ENCODE results near the gene GABRG3. TPM values are rescaled to one million over a fixed set of nuclear protein-coding genes. Genes with fewer than 3 reads are reported as not detected.

The GABRG3 gene
- total RNA-seq, 1 experiment from 2014 or later, result not detected

DNA sequence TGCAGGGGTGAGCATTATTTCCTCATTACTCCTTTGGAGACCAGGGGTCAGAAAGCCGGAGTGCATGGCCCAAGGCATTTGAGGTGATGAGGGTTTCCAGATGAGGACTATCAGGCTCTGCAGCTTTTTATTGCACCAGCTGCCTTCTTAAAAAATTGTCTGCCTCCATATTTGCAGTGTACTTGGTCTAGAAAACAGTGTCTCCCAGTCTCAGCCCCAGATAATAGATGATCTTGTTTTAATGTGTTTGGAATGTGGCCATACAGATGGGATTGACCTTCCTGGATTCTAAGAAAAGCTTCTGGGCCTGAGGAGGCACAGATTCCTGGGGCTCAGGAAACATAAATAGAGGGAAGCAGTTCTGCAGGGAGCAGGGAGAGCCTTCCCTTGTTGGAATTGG lies 123.3 kb downstream of the GABRG3 start:
- no peak for DNase-seq
- CTCF ChIA-PET, result no interaction called here
- TF ChIP-seq, protein P1, sequence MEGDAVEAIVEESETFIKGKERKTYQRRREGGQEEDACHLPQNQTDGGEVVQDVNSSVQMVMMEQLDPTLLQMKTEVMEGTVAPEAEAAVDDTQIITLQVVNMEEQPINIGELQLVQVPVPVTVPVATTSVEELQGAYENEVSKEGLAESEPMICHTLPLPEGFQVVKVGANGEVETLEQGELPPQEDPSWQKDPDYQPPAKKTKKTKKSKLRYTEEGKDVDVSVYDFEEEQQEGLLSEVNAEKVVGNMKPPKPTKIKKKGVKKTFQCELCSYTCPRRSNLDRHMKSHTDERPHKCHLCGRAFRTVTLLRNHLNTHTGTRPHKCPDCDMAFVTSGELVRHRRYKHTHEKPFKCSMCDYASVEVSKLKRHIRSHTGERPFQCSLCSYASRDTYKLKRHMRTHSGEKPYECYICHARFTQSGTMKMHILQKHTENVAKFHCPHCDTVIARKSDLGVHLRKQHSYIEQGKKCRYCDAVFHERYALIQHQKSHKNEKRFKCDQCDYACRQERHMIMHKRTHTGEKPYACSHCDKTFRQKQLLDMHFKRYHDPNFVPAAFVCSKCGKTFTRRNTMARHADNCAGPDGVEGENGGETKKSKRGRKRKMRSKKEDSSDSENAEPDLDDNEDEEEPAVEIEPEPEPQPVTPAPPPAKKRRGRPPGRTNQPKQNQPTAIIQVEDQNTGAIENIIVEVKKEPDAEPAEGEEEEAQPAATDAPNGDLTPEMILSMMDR (IDR thresholded peaks at IDR 0.05; ENCODE audit: unreplicated experiment), result no peak
- intact Hi-C loops (cut with micrococcal nuclease; ENCODE audit: unreplicated experiment), result no loop called here
- H3K4me3 Mint-ChIP-seq (ENCODE audit: low read depth, unreplicated experiment), result no peak overlapping the region
- H3K9me3 Mint-ChIP-seq (ENCODE audit: low read depth, unreplicated experiment), result no peaks in the 10 kb centered on the region
- no peak overlapping the region for H3K27ac Mint-ChIP-seq (ENCODE audit: unreplicated experiment)
- no TSS peak for BruUV-seq (replicated peaks)
- no peaks in the 10 kb centered on the region for H3K4me1 Mint-ChIP-seq (ENCODE audit: low read depth, unreplicated experiment)
- no peaks in the 10 kb centered on the region for H3K27me3 Mint-ChIP-seq (ENCODE audit: unreplicated experiment)
- no peaks in the 10 kb centered on the region for H3K36me3 Mint-ChIP-seq (ENCODE audit: insufficient read depth, unreplicated experiment)

GRCh38 chr15:27095886-27096624 lies 125.1 kb downstream of the GABRG3 start:
- Mint-ChIP-seq H3K4me3 (ENCODE audit: low read depth, unreplicated experiment) (no peak overlapping the region), H3K27me3 (ENCODE audit: unreplicated experiment) (no peaks in the 10 kb centered on the region), H3K36me3 (ENCODE audit: insufficient read depth, unreplicated experiment) (no peaks in the 10 kb centered on the region), H3K27ac (ENCODE audit: unreplicated experiment) (no peak overlapping the region), H3K9me3 (ENCODE audit: low read depth, unreplicated experiment) (no peaks in the 10 kb centered on the region), H3K4me1 (ENCODE audit: low read depth, unreplicated experiment) (no peaks in the 10 kb centered on the region)
- CTCF ChIA-PET, result no interaction called here
- TF ChIP-seq, protein P1 (IDR thresholded peaks at IDR 0.05; ENCODE audit: unreplicated experiment), result no peak
- BruUV-seq (replicated peaks), result no TSS peak
- DNase-seq, result no peak
- intact Hi-C loops (cut with micrococcal nuclease; ENCODE audit: unreplicated experiment), result no loop called here

- TF ChIP-seq, protein P1 (IDR thresholded peaks at IDR 0.05; ENCODE audit: unreplicated experiment), result no peak
- no peaks in the 10 kb centered on the region for H3K36me3 Mint-ChIP-seq (ENCODE audit: insufficient read depth, unreplicated experiment)
- H3K4me1 Mint-ChIP-seq (ENCODE audit: low read depth, unreplicated experiment), result no peaks in the 10 kb centered on the region
- no peaks in the 10 kb centered on the region for H3K9me3 Mint-ChIP-seq (ENCODE audit: low read depth, unreplicated experiment)
- no peak overlapping the region for H3K27ac Mint-ChIP-seq (ENCODE audit: unreplicated experiment)
- H3K27me3 Mint-ChIP-seq (ENCODE audit: unreplicated experiment), result no peaks in the 10 kb centered on the region
- no TSS peak for BruUV-seq (replicated peaks)
- H3K4me3 Mint-ChIP-seq (ENCODE audit: low read depth, unreplicated experiment), result no peak overlapping the region
- no peak for DNase-seq
- intact Hi-C loops (cut with micrococcal nuclease; ENCODE audit: unreplicated experiment), result no loop called here
- CTCF ChIA-PET, result interaction anchor here (0.6 kb wide), 1 partner anchor 129 kb away, joined by 3 read pairs; no protein-coding TSS in a partner anchor
Observed at GRCh38 chr15:27097506-27097905, 126.5 kb downstream of the GABRG3 start.

- H3K36me3 Mint-ChIP-seq (ENCODE audit: insufficient read depth, unreplicated experiment), result no peaks in the 10 kb centered on the region
- no peak overlapping the region for H3K27ac Mint-ChIP-seq (ENCODE audit: unreplicated experiment)
- intact Hi-C loops (cut with micrococcal nuclease; ENCODE audit: unreplicated experiment), result no loop called here
- no peaks in the 10 kb centered on the region for H3K4me1 Mint-ChIP-seq (ENCODE audit: low read depth, unreplicated experiment)
- no TSS peak for BruUV-seq (replicated peaks)
- no peaks in the 10 kb centered on the region for H3K27me3 Mint-ChIP-seq (ENCODE audit: unreplicated experiment)
- TF ChIP-seq, protein P1 (IDR thresholded peaks at IDR 0.05; ENCODE audit: unreplicated experiment), result no peak
- CTCF ChIA-PET, result no interaction called here
- H3K4me3 Mint-ChIP-seq (ENCODE audit: low read depth, unreplicated experiment), result no peak overlapping the region
- H3K9me3 Mint-ChIP-seq (ENCODE audit: low read depth, unreplicated experiment), result no peaks in the 10 kb centered on the region
- DNase-seq, result no peak
Observed at GRCh38 chr15:27101982-27102381, 131.0 kb downstream of the GABRG3 start.

Measured in Calu3 (cell line).